ENCODE measurements around the gene WDR88. TPM values are rescaled to one million over a fixed set of nuclear protein-coding genes. Genes with fewer than 3 reads are reported as not detected.
A peak's percentile ranks its signal among the peaks of the same experiment; 100 is the strongest.
"Not testable (repeated sequence)": the region's sequence is repeated elsewhere in the genome, so short reads cannot be mapped to it uniquely, and the experiment has no call there.

The WDR88 gene
- polyA plus RNA-seq, 1 donor from 2014 or later: 0.13 TPM

- Mint-ChIP-seq H3K9me3 (no peaks in the 10 kb centered on the region), H3K36me3 (no peaks in the 10 kb centered on the region), H3K27ac (peak overlapping the region in 1 of 3 donors; percentile 59), H3K4me3 (no peak overlapping the region), H3K4me1 (peaks cover 0 to 1% (median 0%) of the 10 kb centered on the region in 3 donors), H3K27me3 (peaks cover 3% of the 10 kb centered on the region)
Observed at GRCh38 chr19:33150852-33151518, 19.1 kb downstream of the WDR88 start.

GRCh38 chr19:33152176-33152575 is 20.3 kb downstream of the WDR88 start:
- Mint-ChIP-seq H3K4me3 (no peak overlapping the region), H3K9me3 (no peaks in the 10 kb centered on the region), H3K27ac (peak overlapping the region in 1 of 3 donors; percentile 2), H3K4me1 (no peaks in the 10 kb centered on the region), H3K27me3 (peaks cover 3% of the 10 kb centered on the region), H3K36me3 (no peaks in the 10 kb centered on the region)

- H3K36me3 Mint-ChIP-seq, H3K9me3 Mint-ChIP-seq, H3K27me3 Mint-ChIP-seq, H3K4me3 Mint-ChIP-seq, H3K4me1 Mint-ChIP-seq: not testable (repeated sequence)
- peak overlapping the region in 1 of 3 donors; percentile 13 for H3K27ac Mint-ChIP-seq
Observed at GRCh38 chr19:33152625-33153024, 20.7 kb downstream of the WDR88 start.

DNA sequence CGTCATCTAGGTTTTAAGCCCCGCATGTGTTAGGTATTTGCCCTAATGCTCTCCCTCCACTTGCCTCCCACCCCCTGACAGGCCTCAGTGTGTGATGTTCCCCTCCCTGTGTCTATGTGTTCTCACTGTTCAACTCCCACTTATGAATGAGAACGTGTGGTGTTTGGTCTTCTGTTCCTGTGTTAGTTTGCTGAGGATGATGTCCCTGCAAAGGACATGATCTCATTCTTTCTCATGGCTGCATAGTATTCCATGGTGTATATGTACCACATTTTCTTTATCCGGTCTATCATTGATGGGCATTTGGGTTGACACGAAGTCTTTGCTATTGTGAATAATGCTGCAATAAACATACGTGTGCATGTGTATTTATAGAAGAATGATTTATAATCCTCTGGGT is 22.4 kb downstream of the WDR88 start:
- not testable (repeated sequence) for H3K27ac Mint-ChIP-seq, H3K4me3 Mint-ChIP-seq, H3K27me3 Mint-ChIP-seq

DNA sequence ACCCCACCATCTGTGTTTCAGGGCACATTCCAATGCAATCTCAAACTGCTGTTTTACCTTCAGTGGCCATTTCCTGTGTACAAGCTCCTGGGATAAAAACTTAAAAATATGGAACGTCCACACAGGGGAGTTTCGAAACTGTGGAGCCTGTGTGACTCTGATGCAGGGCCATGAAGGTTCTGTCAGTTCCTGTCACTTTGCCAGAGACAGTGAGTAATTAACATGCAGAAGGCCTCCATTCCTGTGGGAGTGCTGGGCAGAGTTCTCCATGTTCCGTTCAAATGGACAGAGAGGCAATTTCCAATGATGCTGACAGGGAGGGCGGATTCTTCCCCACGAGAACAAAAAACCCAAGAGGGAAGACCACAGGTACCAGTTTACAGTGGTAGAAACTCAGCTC is 24.4 kb downstream of the WDR88 start:
- Mint-ChIP-seq H3K27ac (no peak overlapping the region), H3K4me1 (peaks cover 0 to 4% (median 0%) of the 10 kb centered on the region in 3 donors), H3K27me3 (no peaks in the 10 kb centered on the region), H3K4me3 (no peak overlapping the region), H3K36me3 (no peaks in the 10 kb centered on the region), H3K9me3 (no peaks in the 10 kb centered on the region)

More for the DNA sequence above, 22.4 kb downstream of the WDR88 start:
- not testable (repeated sequence) for H3K4me1 Mint-ChIP-seq, H3K36me3 Mint-ChIP-seq, H3K9me3 Mint-ChIP-seq

DNA sequence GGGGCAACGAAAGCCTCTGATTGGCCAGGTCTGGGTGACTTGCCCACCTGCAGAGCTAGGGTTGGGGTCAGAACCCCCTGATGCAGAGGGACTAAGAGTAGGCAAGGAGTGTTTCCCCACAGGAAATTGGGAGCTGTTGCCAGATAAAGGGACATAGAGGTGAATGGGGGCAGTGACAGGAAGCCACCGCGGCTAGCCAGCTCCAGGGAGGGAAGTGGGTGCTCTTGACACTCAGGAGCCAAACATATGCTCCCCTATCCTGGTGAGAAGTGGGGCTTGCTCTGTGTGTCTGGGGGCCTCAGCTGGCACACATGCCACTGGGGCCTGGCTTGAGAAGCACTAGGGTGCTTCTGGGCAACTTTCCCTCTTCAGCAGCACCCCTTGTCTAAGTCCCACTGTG is 26.0 kb downstream of the WDR88 start:
- H3K9me3 Mint-ChIP-seq: no peaks in the 10 kb centered on the region

DNA sequence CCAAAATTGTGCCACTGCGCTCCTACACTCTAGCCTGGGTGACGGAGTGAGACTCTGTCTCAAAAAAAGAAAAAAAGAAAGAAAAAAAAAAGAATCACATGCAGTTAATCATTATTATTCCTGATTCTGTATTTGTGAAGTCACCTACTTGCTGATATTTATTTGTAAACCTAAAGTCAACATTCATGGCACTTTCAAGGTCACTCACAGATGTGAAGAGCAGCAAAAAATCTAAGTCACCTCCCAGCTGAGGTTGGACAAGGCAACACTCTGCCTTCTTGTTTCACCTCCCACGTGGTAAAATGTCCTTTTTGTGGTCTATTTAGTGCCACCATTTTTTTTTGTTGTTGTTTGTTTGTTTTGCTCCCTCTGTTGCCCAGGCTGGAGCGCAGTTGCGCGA is 26.5 kb downstream of the WDR88 start:
- Mint-ChIP-seq H3K4me3 (no peak overlapping the region), H3K27ac (no peak overlapping the region), H3K36me3 (no peaks in the 10 kb centered on the region)

More for the DNA sequence above, 26.0 kb downstream of the WDR88 start:
- H3K36me3 Mint-ChIP-seq: no peaks in the 10 kb centered on the region
- H3K27me3 Mint-ChIP-seq: no peaks in the 10 kb centered on the region
- H3K4me3 Mint-ChIP-seq: no peak overlapping the region
- peak overlapping the region in 1 of 3 donors; percentile 89 for H3K27ac Mint-ChIP-seq
- peaks cover 0 to 4% (median 0%) of the 10 kb centered on the region in 3 donors for H3K4me1 Mint-ChIP-seq

DNA sequence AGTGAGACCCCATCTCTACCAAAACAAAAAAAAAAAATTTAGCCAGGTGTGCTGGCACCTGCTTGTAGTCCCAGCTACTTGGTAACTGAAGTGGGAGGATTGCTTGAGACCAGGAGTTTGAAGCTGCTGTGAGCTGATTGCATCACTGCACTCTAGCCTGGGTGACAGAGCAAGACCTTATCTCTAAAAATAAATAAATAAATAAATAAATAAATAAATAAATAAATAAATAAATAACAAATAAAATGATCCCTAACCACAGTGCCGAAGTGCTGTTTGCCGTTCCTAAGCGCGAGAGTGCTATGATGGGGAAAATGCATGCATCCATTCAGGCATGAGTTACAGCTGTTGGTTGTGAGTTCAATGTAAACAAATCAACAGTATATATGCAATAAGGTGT is 27.2 kb downstream of the WDR88 start:
- Mint-ChIP-seq H3K36me3 (no peaks in the 10 kb centered on the region), H3K4me1 (peaks cover 0 to 4% (median 0%) of the 10 kb centered on the region in 3 donors), H3K27me3 (no peaks in the 10 kb centered on the region), H3K4me3 (no peak overlapping the region), H3K9me3 (no peaks in the 10 kb centered on the region), H3K27ac (no peak overlapping the region)

More for the DNA sequence above, 26.5 kb downstream of the WDR88 start:
- H3K27me3 Mint-ChIP-seq: no peaks in the 10 kb centered on the region
- no peaks in the 10 kb centered on the region for H3K9me3 Mint-ChIP-seq
- H3K4me1 Mint-ChIP-seq: peaks cover 0 to 4% (median 0%) of the 10 kb centered on the region in 3 donors

DNA sequence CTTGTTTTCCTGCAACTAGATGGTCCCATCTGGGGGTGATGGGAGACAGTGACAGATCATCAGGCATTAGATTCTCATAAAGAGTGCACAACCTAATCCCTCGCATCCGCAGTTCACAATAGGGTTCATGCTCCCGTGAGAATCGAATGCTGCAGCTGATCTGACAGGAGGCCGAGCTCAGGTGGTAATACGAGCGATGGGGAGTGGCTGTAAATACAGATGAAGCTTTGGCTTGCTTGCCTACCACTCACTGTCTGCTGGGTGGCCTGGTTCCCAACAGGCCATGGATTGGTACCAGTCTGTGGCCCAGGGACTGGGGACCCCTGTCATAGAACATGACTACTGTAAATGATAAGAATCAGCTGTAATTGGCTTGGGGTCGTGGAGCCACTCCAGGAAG is 28.0 kb downstream of the WDR88 start:
- Mint-ChIP-seq H3K4me3 (no peak overlapping the region), H3K27ac (peak overlapping the region in 1 of 3 donors; percentile 71), H3K4me1 (peaks cover 0 to 6% (median 0%) of the 10 kb centered on the region in 3 donors), H3K36me3 (no peaks in the 10 kb centered on the region), H3K27me3 (no peaks in the 10 kb centered on the region), H3K9me3 (no peaks in the 10 kb centered on the region)

- H3K27me3 Mint-ChIP-seq: no peaks in the 10 kb centered on the region
- H3K4me1 Mint-ChIP-seq: peaks cover 0 to 7% (median 0%) of the 10 kb centered on the region in 3 donors
- no peaks in the 10 kb centered on the region for H3K36me3 Mint-ChIP-seq
- no peak overlapping the region for H3K27ac Mint-ChIP-seq
- no peaks in the 10 kb centered on the region for H3K9me3 Mint-ChIP-seq
- H3K4me3 Mint-ChIP-seq: no peak overlapping the region
Observed at GRCh38 chr19:33161201-33161600, 29.3 kb downstream of the WDR88 start.

GRCh38 chr19:33163481-33163880 is 31.6 kb downstream of the WDR88 start:
- H3K4me3 Mint-ChIP-seq: no peak overlapping the region
- peaks cover 0 to 7% (median 0%) of the 10 kb centered on the region in 3 donors for H3K4me1 Mint-ChIP-seq
- H3K36me3 Mint-ChIP-seq: peaks cover under 1% of the 10 kb centered on the region
- H3K27ac Mint-ChIP-seq: no peak overlapping the region
- H3K27me3 Mint-ChIP-seq: no peaks in the 10 kb centered on the region
- peaks cover 0 to 4% (median 4%) of the 10 kb centered on the region in 3 donors for H3K9me3 Mint-ChIP-seq

- H3K27ac Mint-ChIP-seq, H3K4me1 Mint-ChIP-seq, H3K27me3 Mint-ChIP-seq, H3K4me3 Mint-ChIP-seq, H3K36me3 Mint-ChIP-seq: not testable (repeated sequence)
- peaks cover 0 to 12% (median 8%) of the 10 kb centered on the region in 3 donors for H3K9me3 Mint-ChIP-seq
Observed at GRCh38 chr19:33166037-33166436, 34.1 kb downstream of the WDR88 start.

GRCh38 chr19:33167438-33167837 is 35.5 kb downstream of the WDR88 start:
- H3K36me3 Mint-ChIP-seq: peaks cover 3% of the 10 kb centered on the region
- peaks cover 1 to 7% (median 5%) of the 10 kb centered on the region in 3 donors for H3K4me1 Mint-ChIP-seq
- no peak overlapping the region for H3K27ac Mint-ChIP-seq
- H3K27me3 Mint-ChIP-seq: no peaks in the 10 kb centered on the region
- H3K4me3 Mint-ChIP-seq: peak overlapping the region in 1 of 4 donors; percentile 47
- H3K9me3 Mint-ChIP-seq: peaks cover 0 to 12% (median 8%) of the 10 kb centered on the region in 3 donors

DNA sequence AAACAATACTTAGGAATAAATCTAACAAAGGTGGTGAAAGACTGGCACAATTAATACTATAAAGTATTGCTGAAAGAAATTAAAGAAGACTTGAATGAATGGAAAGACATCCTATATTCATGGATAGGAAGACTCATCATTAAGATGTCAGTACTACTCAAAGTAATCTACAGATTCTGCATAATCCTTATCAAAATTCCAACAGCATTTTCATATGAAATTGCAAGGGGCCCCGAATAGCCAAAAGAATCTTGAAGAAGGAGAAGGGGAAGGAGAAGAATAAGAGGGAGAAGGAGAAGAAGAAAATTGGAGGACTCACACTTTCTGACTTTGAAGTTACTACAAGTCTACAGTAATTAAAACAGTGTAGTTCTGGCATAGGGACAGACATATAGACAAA is 36.6 kb downstream of the WDR88 start:
- no peak overlapping the region for H3K4me3 Mint-ChIP-seq
- H3K27me3 Mint-ChIP-seq: no peaks in the 10 kb centered on the region
- peaks cover 4 to 11% (median 7%) of the 10 kb centered on the region in 3 donors for H3K4me1 Mint-ChIP-seq
- peak overlapping the region in 1 of 3 donors; percentile 41 for H3K27ac Mint-ChIP-seq
- H3K9me3 Mint-ChIP-seq: peaks cover 0 to 12% (median 8%) of the 10 kb centered on the region in 3 donors
- peaks cover 3% of the 10 kb centered on the region for H3K36me3 Mint-ChIP-seq

DNA sequence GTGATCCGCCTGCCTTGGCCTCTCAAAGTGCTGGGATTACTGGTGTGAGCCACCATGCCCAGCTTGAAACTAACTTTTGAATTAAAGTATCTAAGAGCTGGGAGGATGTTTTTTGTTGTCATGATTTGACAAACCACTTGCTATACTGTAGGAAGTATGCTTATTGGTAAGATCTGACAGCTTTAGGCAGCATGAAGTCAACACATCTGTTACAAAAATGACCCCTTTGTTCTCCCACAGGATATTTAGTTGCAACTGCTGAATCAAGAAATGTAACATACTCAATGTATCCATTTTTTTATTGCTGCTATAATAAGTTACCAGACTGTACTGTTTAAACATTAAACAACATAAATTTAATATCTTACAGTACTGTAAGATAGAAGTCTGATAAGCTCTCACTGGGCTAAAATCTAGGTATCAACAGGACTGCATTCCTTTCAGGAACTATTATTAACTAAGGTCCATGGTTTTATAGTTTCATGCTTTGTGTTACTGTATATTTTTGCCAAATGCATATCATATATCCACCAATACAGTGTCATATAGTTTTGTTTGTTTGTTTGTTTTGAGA is 39.4 kb downstream of the WDR88 start:
- peak overlapping the region in 1 of 3 donors; percentile 74 for H3K27ac Mint-ChIP-seq
- peaks cover 0 to 12% (median 8%) of the 10 kb centered on the region in 3 donors for H3K9me3 Mint-ChIP-seq
- H3K4me1 Mint-ChIP-seq: peaks cover 15 to 18% (median 16%) of the 10 kb centered on the region in 3 donors
- H3K4me3 Mint-ChIP-seq: no peak overlapping the region
- peaks cover 3% of the 10 kb centered on the region for H3K36me3 Mint-ChIP-seq
- no peaks in the 10 kb centered on the region for H3K27me3 Mint-ChIP-seq

GRCh38 chr19:33171916-33172359 is 40.0 kb downstream of the WDR88 start:
- H3K4me3 Mint-ChIP-seq: peak overlapping the region in 1 of 4 donors; percentile 41

More at GRCh38 chr19:33171916-33172359, 40.0 kb downstream of the WDR88 start:
- H3K9me3 Mint-ChIP-seq: peaks cover 0 to 12% (median 10%) of the 10 kb centered on the region in 3 donors
- H3K27me3 Mint-ChIP-seq: peaks cover 1% of the 10 kb centered on the region
- peaks cover 3% of the 10 kb centered on the region for H3K36me3 Mint-ChIP-seq
- H3K4me1 Mint-ChIP-seq: peaks cover 19 to 20% (median 19%) of the 10 kb centered on the region in 3 donors
- peak overlapping the region in 1 of 3 donors; percentile 74 for H3K27ac Mint-ChIP-seq
